NCI-H146 (cell line): ENCODE data around the gene NSUN5.
"Not testable (repeated sequence)": the region's sequence is repeated elsewhere in the genome, so short reads cannot be mapped to it uniquely, and the experiment has no call there.

Experiments used
- DNase-seq: peaks from one replicate; lab custom pipeline; 2025; lab: John Stamatoyannopoulos, UW

Gene NSUN5

DNA sequence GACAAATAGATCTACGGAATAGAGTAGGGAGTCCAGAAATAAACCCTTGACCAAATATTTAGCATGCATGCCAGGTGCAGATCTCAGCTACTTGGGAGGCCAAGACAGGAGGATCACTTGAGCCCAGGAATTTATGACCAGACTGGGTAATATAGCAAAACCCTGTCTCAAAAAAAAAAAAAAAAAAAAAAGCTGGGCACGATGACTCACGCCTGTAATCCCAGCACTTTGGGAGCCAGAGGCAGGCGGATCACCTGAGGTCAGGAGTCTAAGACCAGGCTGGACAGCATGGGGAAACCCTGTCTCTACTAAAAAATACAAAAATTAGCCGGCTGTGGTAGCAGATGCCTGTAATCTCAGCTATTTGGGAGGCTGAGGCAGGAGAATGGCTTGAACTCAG is 31.4 kb downstream of the NSUN5 start:
- not testable (repeated sequence) for DNase-seq

DNA sequence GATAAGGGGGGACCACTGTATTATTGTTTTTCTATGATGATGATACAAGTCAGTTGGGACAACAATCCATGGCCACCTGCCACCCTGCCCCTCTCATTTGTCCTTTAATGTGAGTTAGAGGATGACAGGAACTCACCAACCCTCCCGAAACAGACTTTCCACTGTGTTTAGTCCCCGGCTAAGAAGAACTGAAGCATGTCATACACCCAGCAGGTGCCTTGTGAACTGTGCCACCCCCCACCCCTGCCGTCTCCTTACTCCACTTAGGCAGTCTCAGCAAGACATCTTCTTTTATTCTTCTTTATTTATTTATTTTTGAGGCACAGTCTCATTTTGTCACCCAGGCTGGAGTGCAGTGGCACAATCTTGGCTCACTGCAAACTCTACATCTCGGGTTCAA is 40.8 kb downstream of the NSUN5 start:
- DNase-seq = not testable (repeated sequence)

DNA sequence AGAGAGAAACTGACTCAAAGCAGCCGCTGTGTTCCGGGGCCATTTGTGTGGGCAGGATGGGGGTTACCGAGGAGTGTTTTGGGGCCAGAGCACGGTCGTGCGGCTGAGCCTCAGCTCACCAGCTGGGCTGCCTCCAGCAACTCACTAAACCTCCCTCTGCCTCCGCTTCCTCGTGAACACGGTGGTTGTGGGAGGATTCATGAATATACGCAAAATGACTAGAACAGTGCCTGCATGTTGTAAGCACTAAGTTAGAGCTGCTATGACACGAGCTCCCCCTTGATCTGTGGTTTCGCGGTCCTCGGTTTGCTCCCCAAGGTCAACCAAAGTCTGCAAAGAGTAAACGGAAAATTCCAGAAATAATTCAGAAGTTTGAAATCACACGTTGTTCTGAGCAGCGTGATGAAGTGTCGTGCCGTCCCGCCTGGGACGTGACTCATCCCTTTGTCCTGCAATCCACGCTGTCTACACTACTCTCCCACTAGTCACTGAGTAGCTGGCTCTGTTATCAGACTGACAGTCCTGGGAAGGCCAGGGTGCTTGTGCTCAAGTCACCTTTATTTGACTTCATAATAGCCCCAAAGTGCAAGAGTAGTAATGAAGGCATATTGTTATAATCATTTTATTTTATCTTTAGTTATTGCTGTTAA is 41.8 kb downstream of the NSUN5 start:
- not testable (repeated sequence) for DNase-seq

DNA sequence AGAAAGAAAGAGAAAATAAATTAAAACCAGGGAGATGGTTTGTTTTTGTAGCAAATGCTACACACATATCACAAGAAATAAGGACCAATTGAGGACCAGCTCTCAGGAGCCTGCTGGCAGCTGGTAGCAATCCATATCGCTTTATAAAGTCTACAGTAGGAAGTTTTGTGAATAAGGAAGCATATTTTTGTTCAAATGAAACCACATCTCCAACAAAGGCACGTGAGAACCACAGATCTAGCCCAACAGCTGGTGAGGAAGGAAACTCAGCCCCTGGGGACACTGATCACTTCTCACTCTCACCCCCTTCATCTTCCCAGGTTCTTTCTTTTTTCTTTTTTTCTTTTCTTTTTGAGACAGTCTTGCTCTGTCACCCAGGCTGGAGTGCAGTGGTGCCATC is 46.2 kb downstream of the NSUN5 start:
- DNase-seq = not testable (repeated sequence)
